Breast epithelium (tissue), 3 donors: Measurements from ENCODE around the gene CERKL.

Experiments used
- POLR2A ChIP-seq: fragments of 450-650 bp; IDR thresholded peaks from one replicate; pipeline ENCODE4 v1.6.1; 2016; ENCODE audit warnings: antibody characterized with exemption, mild to moderate bottlenecking, moderate library complexity
- POLR2AphosphoS5 ChIP-seq, 3 donors: sonication (generic); formaldehyde crosslinking; IDR thresholded peaks; one replicate each; pipeline ENCODE4 v1.6.1; 2017; ENCODE audit warnings: antibody characterized with exemption in 3 of 3
- TF ChIP-seq, protein P1 (sequence below), 3 donors: fragments of 450-650 bp; IDR thresholded peaks; one replicate each; pipeline ENCODE4 v1.5.1; 2016 to 2017; ENCODE audit warnings: antibody characterized with exemption in 3 of 3, mild to moderate bottlenecking in 3 of 3, moderate library complexity in 3 of 3

DNA sequence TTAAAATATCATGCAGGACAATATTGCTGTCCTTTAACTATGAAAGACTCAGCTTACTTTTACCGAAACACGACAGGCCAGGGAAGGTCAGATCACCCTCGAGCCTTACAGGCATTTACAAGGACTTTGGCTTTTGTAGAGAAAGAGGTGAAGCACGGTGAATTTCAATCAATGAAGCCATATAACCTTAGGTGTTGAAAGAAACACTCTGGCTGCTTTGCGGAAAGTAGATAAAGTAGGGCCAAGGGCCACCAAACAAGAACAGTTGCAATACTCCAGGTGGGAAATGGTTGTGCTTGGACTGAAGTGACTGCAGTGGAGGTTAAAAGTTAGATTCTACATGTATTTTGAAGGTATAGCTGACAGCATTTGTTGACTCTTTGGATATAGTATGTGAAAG is 80.5 kb downstream of the CERKL start:
- TF ChIP-seq, protein P1, sequence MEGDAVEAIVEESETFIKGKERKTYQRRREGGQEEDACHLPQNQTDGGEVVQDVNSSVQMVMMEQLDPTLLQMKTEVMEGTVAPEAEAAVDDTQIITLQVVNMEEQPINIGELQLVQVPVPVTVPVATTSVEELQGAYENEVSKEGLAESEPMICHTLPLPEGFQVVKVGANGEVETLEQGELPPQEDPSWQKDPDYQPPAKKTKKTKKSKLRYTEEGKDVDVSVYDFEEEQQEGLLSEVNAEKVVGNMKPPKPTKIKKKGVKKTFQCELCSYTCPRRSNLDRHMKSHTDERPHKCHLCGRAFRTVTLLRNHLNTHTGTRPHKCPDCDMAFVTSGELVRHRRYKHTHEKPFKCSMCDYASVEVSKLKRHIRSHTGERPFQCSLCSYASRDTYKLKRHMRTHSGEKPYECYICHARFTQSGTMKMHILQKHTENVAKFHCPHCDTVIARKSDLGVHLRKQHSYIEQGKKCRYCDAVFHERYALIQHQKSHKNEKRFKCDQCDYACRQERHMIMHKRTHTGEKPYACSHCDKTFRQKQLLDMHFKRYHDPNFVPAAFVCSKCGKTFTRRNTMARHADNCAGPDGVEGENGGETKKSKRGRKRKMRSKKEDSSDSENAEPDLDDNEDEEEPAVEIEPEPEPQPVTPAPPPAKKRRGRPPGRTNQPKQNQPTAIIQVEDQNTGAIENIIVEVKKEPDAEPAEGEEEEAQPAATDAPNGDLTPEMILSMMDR (IDR thresholded peaks at IDR 0.05): no peak
- TF ChIP-seq POLR2A: no peak
- TF ChIP-seq POLR2AphosphoS5 (IDR thresholded peaks at IDR 0.05): no peak
